Measurements from ENCODE around the gene COPZ1. TPM values are rescaled to one million over a fixed set of nuclear protein-coding genes. Genes with fewer than 3 reads are reported as not detected.

Gene COPZ1
- total RNA-seq, 1 experiment from 2014 or later, result 207 TPM

GRCh38 chr12:54300732-54301427 lies 24.1 kb upstream of the COPZ1 start, which contains the start of gene NFE2:
Gene NFE2, minus strand, starts transcription at chr12:54301015. Its CDS starts 5,767 bp downstream, at chr12:54295248.
- H3K36me3 Mint-ChIP-seq (ENCODE audit: insufficient read depth, unreplicated experiment), result no peaks in the 10 kb centered on the region
- H3K4me3 Mint-ChIP-seq (ENCODE audit: unreplicated experiment), result peak within 1 kb of the TSS; percentile 4
- no peak for TF ChIP-seq CTCF (IDR thresholded peaks at IDR 0.05; ENCODE audit: unreplicated experiment)
- no peaks in the 10 kb centered on the region for H3K9me3 Mint-ChIP-seq (ENCODE audit: unreplicated experiment)
- intact Hi-C loops (cut with micrococcal nuclease), result no loop called here
- peak within 1 kb of the TSS; percentile 6 for H3K27ac Mint-ChIP-seq (ENCODE audit: low read depth, unreplicated experiment)
- DNase-seq (ENCODE audit: unreplicated experiment), result peak; percentile 79
- H3K27me3 Mint-ChIP-seq (ENCODE audit: insufficient read depth, unreplicated experiment), result no peaks in the 10 kb centered on the region
- ChIA-PET POLR2A (interaction anchor here (0.6 to 4.1 kb wide), 8 partner anchors 10 to 97 kb away, joined by 3 to 34 read pairs (median 9); partner anchors contain the start of genes CBX5, COPZ1 and HNRNPA1), CTCF (interaction anchor here (0.9 to 4.3 kb wide), 11 partner anchors 8 to 93 kb away, joined by 3 to 19 read pairs (median 4); partner anchors contain the start of genes COPZ1 and ZNF385A)
- H3K4me1 Mint-ChIP-seq (ENCODE audit: insufficient read depth, unreplicated experiment), result peaks cover 46% of the 10 kb centered on the region
- BruUV-seq (replicated peaks), result no TSS peak

- CTCF ChIA-PET, result interaction anchor here (0.7 to 4.3 kb wide), 11 partner anchors 8 to 94 kb away, joined by 3 to 19 read pairs (median 4); partner anchors contain the start of gene COPZ1
- no peaks in the 10 kb centered on the region for H3K9me3 Mint-ChIP-seq (ENCODE audit: unreplicated experiment)
- H3K4me3 Mint-ChIP-seq (ENCODE audit: unreplicated experiment), result no peak overlapping the region
- intact Hi-C loops (cut with micrococcal nuclease), result no loop called here
- peaks cover 46% of the 10 kb centered on the region for H3K4me1 Mint-ChIP-seq (ENCODE audit: insufficient read depth, unreplicated experiment)
- TF ChIP-seq CTCF (IDR thresholded peaks at IDR 0.05; ENCODE audit: unreplicated experiment), result no peak
- POLR2A ChIA-PET, result interaction anchor here (0.6 to 4.1 kb wide), 7 partner anchors 11 to 56 kb away, joined by 3 to 34 read pairs (median 3); partner anchors contain the start of genes COPZ1 and HNRNPA1
- H3K27me3 Mint-ChIP-seq (ENCODE audit: insufficient read depth, unreplicated experiment), result no peaks in the 10 kb centered on the region
- no TSS peak for BruUV-seq (replicated peaks)
- no peaks in the 10 kb centered on the region for H3K36me3 Mint-ChIP-seq (ENCODE audit: insufficient read depth, unreplicated experiment)
- DNase-seq (ENCODE audit: unreplicated experiment), result no peak
- H3K27ac Mint-ChIP-seq (ENCODE audit: low read depth, unreplicated experiment), result no peak overlapping the region
Observed at GRCh38 chr12:54301428-54302048, 23.4 kb upstream of the COPZ1 start.

GRCh38 chr12:54303640-54304039 lies 21.3 kb upstream of the COPZ1 start:
- no peaks in the 10 kb centered on the region for H3K27me3 Mint-ChIP-seq (ENCODE audit: insufficient read depth, unreplicated experiment)
- ChIA-PET CTCF (no interaction called here), POLR2A (interaction anchor here (2.1 to 3.8 kb wide), 2 partner anchors 21 to 55 kb away, joined by 7 to 18 read pairs; partner anchors contain the start of gene COPZ1)
- no peak overlapping the region for H3K4me3 Mint-ChIP-seq (ENCODE audit: unreplicated experiment)
- no TSS peak for BruUV-seq (replicated peaks)
- H3K4me1 Mint-ChIP-seq (ENCODE audit: insufficient read depth, unreplicated experiment), result peaks cover 52% of the 10 kb centered on the region
- intact Hi-C loops (cut with micrococcal nuclease), result no loop called here
- no peak overlapping the region for H3K27ac Mint-ChIP-seq (ENCODE audit: low read depth, unreplicated experiment)
- no peaks in the 10 kb centered on the region for H3K9me3 Mint-ChIP-seq (ENCODE audit: unreplicated experiment)
- no peak for TF ChIP-seq CTCF (IDR thresholded peaks at IDR 0.05; ENCODE audit: unreplicated experiment)
- DNase-seq (ENCODE audit: unreplicated experiment), result no peak
- no peaks in the 10 kb centered on the region for H3K36me3 Mint-ChIP-seq (ENCODE audit: insufficient read depth, unreplicated experiment)

GRCh38 chr12:54304187-54304810 lies 20.6 kb upstream of the COPZ1 start:
- H3K27me3 Mint-ChIP-seq (ENCODE audit: insufficient read depth, unreplicated experiment), result no peaks in the 10 kb centered on the region
- H3K4me3 Mint-ChIP-seq (ENCODE audit: unreplicated experiment), result peak overlapping the region; percentile 29
- TF ChIP-seq CTCF (IDR thresholded peaks at IDR 0.05; ENCODE audit: unreplicated experiment), result no peak
- peak; percentile 95 for DNase-seq (ENCODE audit: unreplicated experiment)
- H3K4me1 Mint-ChIP-seq (ENCODE audit: insufficient read depth, unreplicated experiment), result peaks cover 51% of the 10 kb centered on the region
- H3K27ac Mint-ChIP-seq (ENCODE audit: low read depth, unreplicated experiment), result no peak overlapping the region
- CTCF ChIA-PET, result interaction anchor here (1.0 to 1.1 kb wide), 2 partner anchors 16 to 33 kb away, joined by 3 read pairs; no protein-coding TSS in a partner anchor
- H3K9me3 Mint-ChIP-seq (ENCODE audit: unreplicated experiment), result no peaks in the 10 kb centered on the region
- H3K36me3 Mint-ChIP-seq (ENCODE audit: insufficient read depth, unreplicated experiment), result no peaks in the 10 kb centered on the region
- POLR2A ChIA-PET, result interaction anchor here (0.6 to 3.8 kb wide), 4 partner anchors 16 to 55 kb away, joined by 3 to 18 read pairs (median 5); partner anchors contain the start of gene COPZ1
- intact Hi-C loops (cut with micrococcal nuclease), result no loop called here
- BruUV-seq (replicated peaks), result no TSS peak
